Prostate gland (tissue), 2 donors: ENCODE data around the gene PTPRE. TPM values are rescaled to one million over a fixed set of nuclear protein-coding genes. Genes with fewer than 3 reads are reported as not detected.

Source experiments
- DNase-seq: peaks from one replicate; pipeline ENCODE4 v3.0.0-alpha.2; 2019; ENCODE audit warnings: low spot score
- H3K27ac ChIP-seq, 2 donors: fragments of 200-600 bp; sonication (generic); 2 replicates each; pipeline ENCODE4 v1.5.1; 2017 to 2019
- H3K27me3 ChIP-seq: fragments of 200-600 bp; sonication (generic); replicated peaks from 2 replicates; pipeline ENCODE4 v1.5.1; 2019; ENCODE audit not compliant: insufficient read depth
- H3K36me3 ChIP-seq, 2 donors: fragments of 200-600 bp; sonication (generic); 1 replicate in 1 of 2; 2 replicates in 1 of 2; pipeline versions ENCODE4 v1.5.1 to v1.8.1; 2017 to 2019
- H3K4me1 ChIP-seq: fragments of 200-600 bp; sonication (generic); replicated peaks from 2 replicates; pipeline ENCODE4 v1.5.1; 2019
- H3K4me3 ChIP-seq, 2 donors: fragments of 200-600 bp; sonication (generic); 2 replicates each; pipeline ENCODE4 v1.5.1; 2017 to 2019
- H3K9me3 ChIP-seq: fragments of 200-600 bp; sonication (generic); 2 replicates; pipeline ENCODE4 v1.5.1; 2017
- POLR2A ChIP-seq: fragments of 450-650 bp; IDR thresholded peaks from one replicate; pipeline ENCODE4 v1.6.1; 2016; ENCODE audit warnings: antibody characterized with exemption, mild to moderate bottlenecking
- POLR2AphosphoS5 ChIP-seq: sonication (generic); formaldehyde crosslinking; IDR thresholded peaks from one replicate; pipeline ENCODE4 v1.6.1; 2017; ENCODE audit warnings: antibody characterized with exemption
- WGBS: methylation state at CpG from one replicate; pipeline ENCODE4 v1.1.5; 2018; 5-methylcytosine and 5-hydroxymethylcytosine counted together
- intact Hi-C: fragments of 100-400 bp; cut with DNase I; formaldehyde crosslinking; loops from one replicate; pipeline ENCODE4 v1.14.2; 2022
- total RNA-seq, 2 donors: library from RNA; depleted of rRNA; stranded (reverse); fragments of >200 nt; gene quantifications; one replicate each; pipeline ENCODE4 v1.1.0, GENCODE V29; 2016
- TF ChIP-seq, protein P1 (sequence below), 4 experiments: fragments of 200-600 bp in 2 of 4; fragments of 450-650 bp in 2 of 4; sonication (generic) in 2 of 4; IDR thresholded peaks; 1 replicate in 3 of 4; 2 replicates in 1 of 4; pipeline ENCODE4 v1.5.1; 2016 to 2019; ENCODE audit warnings: antibody characterized with exemption in 4 of 4, mild to moderate bottlenecking in 2 of 4, moderate library complexity in 2 of 4

PTPRE gene
- total RNA-seq, 2 donors from 2014 or later: 4.5 to 14.3 TPM

DNA sequence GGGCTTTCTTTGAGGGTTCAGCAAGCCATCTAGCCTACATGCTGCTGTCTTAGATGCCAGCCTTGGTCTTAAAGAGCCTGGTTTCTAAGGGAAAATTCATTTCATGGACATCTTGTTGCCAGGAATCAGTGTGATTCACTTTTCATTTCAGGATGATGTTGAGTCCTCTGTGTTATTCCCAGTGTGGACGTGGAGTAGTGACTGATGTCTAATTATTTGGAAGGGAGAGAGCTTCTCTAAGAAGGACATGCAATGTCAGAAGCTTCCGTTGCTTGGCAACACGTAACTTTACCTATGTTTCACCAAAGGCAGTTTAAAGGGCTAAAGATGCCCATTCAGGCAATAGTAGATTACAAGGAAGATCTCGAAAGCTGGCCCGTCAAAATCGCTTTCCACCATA, 89.0 kb downstream of the PTPRE start:
- H3K4me3 ChIP-seq: no peak overlapping the region
- intact Hi-C loops: no loop called here
- H3K4me1 ChIP-seq: no peaks in the 10 kb centered on the region
- H3K27ac ChIP-seq: no peak overlapping the region
- 88% methylated on average over 6 of the region's 6 CpGs for WGBS
- H3K27me3 ChIP-seq: peaks cover 2% of the 10 kb centered on the region
- no peaks in the 10 kb centered on the region for H3K36me3 ChIP-seq
- DNase-seq: no peak
- TF ChIP-seq, protein P1, sequence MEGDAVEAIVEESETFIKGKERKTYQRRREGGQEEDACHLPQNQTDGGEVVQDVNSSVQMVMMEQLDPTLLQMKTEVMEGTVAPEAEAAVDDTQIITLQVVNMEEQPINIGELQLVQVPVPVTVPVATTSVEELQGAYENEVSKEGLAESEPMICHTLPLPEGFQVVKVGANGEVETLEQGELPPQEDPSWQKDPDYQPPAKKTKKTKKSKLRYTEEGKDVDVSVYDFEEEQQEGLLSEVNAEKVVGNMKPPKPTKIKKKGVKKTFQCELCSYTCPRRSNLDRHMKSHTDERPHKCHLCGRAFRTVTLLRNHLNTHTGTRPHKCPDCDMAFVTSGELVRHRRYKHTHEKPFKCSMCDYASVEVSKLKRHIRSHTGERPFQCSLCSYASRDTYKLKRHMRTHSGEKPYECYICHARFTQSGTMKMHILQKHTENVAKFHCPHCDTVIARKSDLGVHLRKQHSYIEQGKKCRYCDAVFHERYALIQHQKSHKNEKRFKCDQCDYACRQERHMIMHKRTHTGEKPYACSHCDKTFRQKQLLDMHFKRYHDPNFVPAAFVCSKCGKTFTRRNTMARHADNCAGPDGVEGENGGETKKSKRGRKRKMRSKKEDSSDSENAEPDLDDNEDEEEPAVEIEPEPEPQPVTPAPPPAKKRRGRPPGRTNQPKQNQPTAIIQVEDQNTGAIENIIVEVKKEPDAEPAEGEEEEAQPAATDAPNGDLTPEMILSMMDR (IDR thresholded peaks at IDR 0.05): no peak
- no peak for TF ChIP-seq POLR2A
- TF ChIP-seq POLR2AphosphoS5: no peak
- no peaks in the 10 kb centered on the region for H3K9me3 ChIP-seq

GRCh38 chr10:127996586-127996985, 89.7 kb downstream of the PTPRE start:
- TF ChIP-seq POLR2A (no peak), POLR2AphosphoS5 (no peak)
- TF ChIP-seq, protein P1 (IDR thresholded peaks at IDR 0.05): no peak
- WGBS: 44% methylated on average over 5 of the region's 5 CpGs
- intact Hi-C loops: no loop called here
- peaks cover 2% of the 10 kb centered on the region for H3K27me3 ChIP-seq
- no peaks in the 10 kb centered on the region for H3K4me1 ChIP-seq
- no peaks in the 10 kb centered on the region for H3K9me3 ChIP-seq
- no peaks in the 10 kb centered on the region for H3K36me3 ChIP-seq
- no peak overlapping the region for H3K27ac ChIP-seq
- no peak for DNase-seq
- H3K4me3 ChIP-seq: no peak overlapping the region

GRCh38 chr10:127997271-127997670, 90.4 kb downstream of the PTPRE start:
- no peak overlapping the region for H3K27ac ChIP-seq
- H3K4me3 ChIP-seq: no peak overlapping the region
- intact Hi-C loops: no loop called here

GRCh38 chr10:127997937-127998336, 91.0 kb downstream of the PTPRE start:
- peaks cover 2% of the 10 kb centered on the region for H3K27me3 ChIP-seq
- TF ChIP-seq POLR2A (no peak), POLR2AphosphoS5 (no peak)
- TF ChIP-seq, protein P1 (IDR thresholded peaks at IDR 0.05): no peak
- 76% methylated on average over 8 of the region's 8 CpGs for WGBS
- H3K9me3 ChIP-seq: no peaks in the 10 kb centered on the region
- DNase-seq: no peak
- H3K4me1 ChIP-seq: no peaks in the 10 kb centered on the region
- no peaks in the 10 kb centered on the region for H3K36me3 ChIP-seq
- H3K4me3 ChIP-seq: no peak overlapping the region
- H3K27ac ChIP-seq: no peak overlapping the region
- intact Hi-C loops: no loop called here

More at GRCh38 chr10:127997271-127997670, 90.4 kb downstream of the PTPRE start:
- peaks cover 2% of the 10 kb centered on the region for H3K27me3 ChIP-seq
- H3K36me3 ChIP-seq: no peaks in the 10 kb centered on the region
- 77% methylated on average over 4 of the region's 4 CpGs for WGBS
- DNase-seq: no peak
- H3K9me3 ChIP-seq: no peaks in the 10 kb centered on the region
- no peaks in the 10 kb centered on the region for H3K4me1 ChIP-seq
- TF ChIP-seq, protein P1 (IDR thresholded peaks at IDR 0.05): no peak
- TF ChIP-seq POLR2AphosphoS5 (no peak), POLR2A (no peak)

- 85% methylated on average over 17 of the region's 17 CpGs for WGBS
Observed at GRCh38 chr10:127998501-127999144, 91.7 kb downstream of the PTPRE start.

More at GRCh38 chr10:127998501-127999144, 91.7 kb downstream of the PTPRE start:
- intact Hi-C loops: no loop called here
- no peak for TF ChIP-seq POLR2A
- TF ChIP-seq, protein P1 (IDR thresholded peaks at IDR 0.05): no peak
- no peak for TF ChIP-seq POLR2AphosphoS5
- peaks cover 2% of the 10 kb centered on the region for H3K27me3 ChIP-seq
- no peaks in the 10 kb centered on the region for H3K36me3 ChIP-seq
- no peak for DNase-seq
- H3K9me3 ChIP-seq: no peaks in the 10 kb centered on the region
- no peak overlapping the region for H3K4me3 ChIP-seq
- H3K27ac ChIP-seq: no peak overlapping the region
- no peaks in the 10 kb centered on the region for H3K4me1 ChIP-seq
